Stimulated activated CD4-positive, alpha-beta T cell treated with anti-CD3 and anti-CD28 coated beads, Interleukin-4, amount 100 ng/mL, for 48 hours (primary cell): ENCODE measurements around the gene CHD5.
"Not testable (repeated sequence)": the region's sequence is repeated elsewhere in the genome, so short reads cannot be mapped to it uniquely, and the experiment has no call there.

Experiments
- DNase-seq, 2 donors: peaks; one replicate each; pipeline ENCODE4 v3.0.0-alpha.2; 2020; ENCODE audit warnings: low read depth in 2 of 2

Gene CHD5

DNA sequence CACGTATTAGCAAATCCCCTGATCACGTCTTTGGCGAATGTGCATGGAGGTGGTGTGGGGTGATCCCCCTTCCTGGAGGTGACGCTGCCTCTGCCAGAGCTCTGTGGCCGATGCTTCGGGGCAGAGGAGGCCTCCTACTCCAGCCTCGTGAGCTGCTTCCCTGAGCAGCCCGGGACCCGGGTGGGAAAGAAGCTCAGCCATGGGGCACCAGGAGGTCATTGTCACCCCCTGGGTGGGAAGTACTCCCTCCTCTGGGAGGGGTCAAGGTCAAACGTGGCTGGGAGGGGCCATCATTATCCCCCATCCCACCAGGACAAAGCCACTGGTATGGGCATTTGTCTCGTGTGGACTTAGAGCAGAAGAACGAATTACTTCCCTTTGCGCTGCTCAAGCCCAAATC, 93.8 kb downstream of the CHD5 start:
- no peak for DNase-seq

DNA sequence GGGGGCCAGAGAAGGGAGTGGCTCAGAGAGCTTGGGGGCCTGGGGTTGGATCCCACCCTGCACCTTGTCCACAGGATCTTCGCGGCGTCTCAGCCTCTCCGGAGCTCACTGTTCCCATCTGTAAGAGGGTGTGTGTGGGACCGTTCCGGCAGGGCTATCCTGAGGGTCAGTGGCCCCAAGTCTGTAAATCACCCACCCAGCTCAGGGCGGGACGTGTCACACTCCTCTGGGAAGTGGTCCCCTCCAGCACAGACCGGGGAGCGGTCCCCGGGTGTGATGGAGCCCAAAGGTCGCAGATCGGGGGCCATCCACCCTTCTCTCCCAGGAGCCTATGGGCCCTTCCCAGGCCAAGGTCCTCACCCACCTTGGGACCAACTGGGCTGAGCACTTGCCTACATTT, 94.5 kb downstream of the CHD5 start:
- no peak for DNase-seq

DNA sequence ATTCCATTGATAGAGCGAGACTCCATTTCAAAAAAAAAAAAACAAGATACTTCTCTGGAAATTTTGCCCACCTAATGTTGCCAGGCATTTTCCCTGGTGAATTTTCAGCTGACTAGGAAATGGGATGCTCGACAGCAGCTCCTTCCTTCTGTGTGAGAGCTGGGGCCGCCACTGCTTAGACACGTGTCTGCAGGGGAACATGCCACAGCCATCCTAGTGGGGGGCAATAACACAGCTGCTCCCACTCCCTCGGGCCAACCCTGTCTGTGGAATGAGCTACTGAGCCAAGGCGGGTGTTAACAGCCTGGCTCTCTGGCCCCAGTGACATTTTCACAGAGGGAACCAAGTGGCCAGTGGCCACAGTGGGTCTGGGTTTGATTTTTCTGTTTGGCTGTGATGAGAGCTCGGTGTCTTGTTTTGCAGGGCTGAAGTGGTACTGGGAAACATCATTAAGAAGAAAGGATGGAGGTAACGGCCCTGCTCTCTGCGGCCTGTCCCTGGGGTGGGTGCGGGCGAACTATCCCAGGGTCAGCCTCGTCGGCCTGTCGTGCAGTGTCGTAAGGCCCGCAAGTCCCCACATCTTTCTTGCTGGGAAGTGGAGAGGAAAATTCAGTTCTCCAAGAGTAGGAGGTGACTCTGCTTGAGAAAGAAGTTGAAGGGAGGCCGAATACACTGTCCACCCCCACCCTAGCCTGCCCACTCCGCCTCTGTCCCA, 95.2 kb downstream of the CHD5 start:
- no peak for DNase-seq

DNA sequence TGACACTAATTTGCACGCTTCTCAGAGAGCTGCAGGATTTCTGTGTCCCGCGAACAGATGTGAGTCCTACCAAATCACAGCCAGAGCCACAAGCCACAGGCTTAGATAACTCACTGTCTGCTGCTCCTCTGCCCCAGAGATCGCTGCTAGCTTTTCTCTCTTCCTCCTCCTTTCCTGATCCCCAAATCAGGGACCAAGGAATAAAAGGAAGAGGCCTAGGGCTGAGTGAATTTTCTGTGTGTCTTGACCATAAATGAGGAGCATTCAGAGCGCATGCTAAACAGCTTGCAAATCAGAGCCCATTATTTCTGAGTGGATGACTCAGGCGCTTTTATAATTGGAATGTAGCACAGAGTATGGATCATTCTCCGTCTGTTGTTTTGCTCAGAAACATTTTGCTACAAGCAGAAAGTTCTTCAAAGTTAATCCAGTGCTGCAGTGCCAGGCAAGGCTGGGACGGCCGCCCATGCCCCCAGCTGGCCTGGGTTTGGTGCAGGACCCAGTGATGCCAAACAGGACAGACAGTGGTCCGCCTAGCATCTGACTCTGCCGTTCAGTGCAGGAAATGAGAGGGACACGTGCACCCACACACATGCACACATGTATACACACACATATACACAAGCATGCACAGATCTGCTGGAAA, 96.2 kb downstream of the CHD5 start:
- no peak for DNase-seq

DNA sequence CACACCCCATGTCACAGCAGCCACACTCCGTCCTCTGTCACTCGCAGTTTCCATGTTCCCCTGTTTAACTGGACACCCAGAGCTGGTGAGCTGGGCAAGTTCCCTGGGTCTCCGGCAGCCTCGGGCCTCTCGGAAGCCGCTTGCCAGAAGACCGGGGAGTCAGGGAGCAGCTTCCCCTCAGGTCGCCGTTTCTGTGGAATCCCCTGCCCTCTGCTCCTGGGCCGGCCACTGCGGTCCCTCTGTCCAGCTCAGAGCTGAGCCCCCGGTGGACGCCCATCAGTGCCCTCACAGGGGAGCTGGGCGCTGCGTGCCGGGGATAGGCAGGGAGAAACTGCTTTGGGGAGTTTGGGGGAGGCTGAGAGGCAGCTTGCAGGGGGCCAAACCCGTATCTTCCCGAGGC, 96.7 kb downstream of the CHD5 start:
- DNase-seq: no peak

DNA sequence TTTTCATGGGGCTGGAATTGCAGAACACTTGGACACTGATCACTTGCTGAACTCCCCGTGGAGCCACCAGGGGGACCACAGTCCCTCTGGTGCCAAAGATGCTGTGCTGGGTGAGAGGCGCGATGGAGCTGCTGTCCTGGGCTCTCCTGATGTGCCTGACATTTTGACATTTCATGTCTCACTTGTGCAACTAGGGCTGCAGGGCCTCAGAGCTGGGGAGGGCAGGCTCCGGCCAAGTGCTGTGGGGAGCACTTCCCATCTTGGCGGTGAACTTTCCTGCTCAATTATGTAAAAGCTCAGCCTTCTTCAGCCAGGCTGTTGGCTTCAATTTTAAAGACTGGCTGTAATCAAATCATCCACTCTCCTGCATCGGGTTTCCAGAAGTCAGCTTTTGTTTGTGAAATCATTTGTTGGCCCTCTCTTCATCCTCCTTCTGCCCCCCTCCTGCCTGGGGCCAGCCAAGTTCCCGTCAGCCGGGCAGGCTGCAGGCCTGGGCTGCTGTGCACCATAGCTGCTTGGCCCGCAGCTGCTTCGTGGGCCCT, 97.6 kb downstream of the CHD5 start:
- DNase-seq: no peak

DNA sequence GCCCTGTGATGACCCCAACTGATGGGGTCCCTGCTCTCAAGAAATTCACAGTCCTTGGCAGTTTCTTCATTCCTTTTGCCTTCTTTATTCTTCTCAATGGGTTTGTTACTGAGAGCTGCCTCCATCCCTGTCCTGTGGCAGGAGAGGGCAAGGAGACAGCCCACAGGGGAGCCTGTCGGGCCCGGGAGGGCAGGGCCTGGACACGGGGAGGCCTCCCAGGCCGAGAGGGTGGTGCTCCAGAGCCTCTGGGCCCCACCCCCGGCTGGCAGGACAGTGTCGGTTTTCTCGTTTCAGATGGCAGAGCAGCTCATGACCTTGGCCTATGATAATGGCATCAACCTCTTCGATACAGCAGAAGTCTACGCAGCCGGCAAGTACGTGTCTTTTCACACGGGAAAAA, 98.2 kb downstream of the CHD5 start:
- DNase-seq: no peak

DNA sequence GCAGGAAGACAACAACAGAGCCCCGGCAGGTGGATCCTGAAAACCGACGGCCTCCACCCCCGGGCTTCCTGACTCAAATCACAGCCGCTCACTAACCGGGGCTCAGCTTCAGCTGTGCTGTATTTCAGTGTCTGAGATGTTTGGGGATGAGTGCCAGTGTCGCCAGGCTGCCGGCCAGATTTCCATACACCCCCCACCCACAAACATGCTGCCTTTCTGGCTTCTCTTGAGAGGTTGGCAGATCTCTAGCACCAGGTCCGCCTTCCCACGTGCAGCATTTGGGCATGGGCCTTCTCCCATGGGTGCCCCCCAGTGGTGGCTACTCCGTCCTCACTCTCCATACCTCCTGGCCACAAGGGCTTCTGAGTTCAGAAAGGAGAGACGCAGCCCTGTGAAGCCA, 99.7 kb downstream of the CHD5 start:
- no peak for DNase-seq

DNA sequence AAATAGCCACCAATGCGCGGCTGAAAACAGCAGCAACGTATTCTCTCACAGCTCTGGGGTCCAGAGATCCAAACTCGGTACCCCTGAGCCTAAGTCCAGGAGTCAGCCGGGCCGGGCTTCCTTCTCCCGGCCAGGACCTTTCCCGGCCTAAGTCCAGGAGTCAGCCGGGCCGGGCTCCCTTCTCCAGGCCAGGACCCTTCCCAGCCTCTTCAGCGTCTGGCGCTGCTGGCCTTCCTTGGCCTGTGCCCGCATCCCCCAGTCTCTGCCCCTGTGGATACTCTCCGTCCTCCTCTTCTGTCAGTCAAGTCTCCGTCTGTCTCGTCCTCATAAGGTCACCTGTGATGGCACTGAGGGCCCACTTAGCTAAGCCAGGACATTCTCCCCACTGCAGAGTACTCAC, 102.2 kb downstream of the CHD5 start:
- DNase-seq: no peak

DNA sequence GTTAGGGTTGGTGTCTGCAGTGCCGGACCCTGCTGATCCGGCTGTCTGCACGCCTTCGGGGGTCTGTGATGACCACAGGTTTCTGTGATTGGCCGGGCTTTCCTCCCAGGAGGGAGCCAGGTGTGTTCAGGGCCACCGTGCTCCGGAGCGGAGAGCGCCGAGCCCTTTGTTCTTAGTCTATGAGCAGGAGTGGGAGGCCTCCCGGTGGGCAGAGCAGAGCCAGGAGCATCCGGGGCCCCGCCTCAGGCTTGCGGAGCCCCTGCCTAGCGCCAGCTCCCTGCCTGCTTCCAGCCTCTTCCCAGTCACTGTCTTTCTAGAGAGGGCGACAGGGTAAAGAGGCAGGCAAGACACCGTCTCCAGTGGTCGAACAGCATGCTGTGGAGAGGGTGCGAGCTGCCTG, 102.6 kb downstream of the CHD5 start:
- no peak for DNase-seq

DNA sequence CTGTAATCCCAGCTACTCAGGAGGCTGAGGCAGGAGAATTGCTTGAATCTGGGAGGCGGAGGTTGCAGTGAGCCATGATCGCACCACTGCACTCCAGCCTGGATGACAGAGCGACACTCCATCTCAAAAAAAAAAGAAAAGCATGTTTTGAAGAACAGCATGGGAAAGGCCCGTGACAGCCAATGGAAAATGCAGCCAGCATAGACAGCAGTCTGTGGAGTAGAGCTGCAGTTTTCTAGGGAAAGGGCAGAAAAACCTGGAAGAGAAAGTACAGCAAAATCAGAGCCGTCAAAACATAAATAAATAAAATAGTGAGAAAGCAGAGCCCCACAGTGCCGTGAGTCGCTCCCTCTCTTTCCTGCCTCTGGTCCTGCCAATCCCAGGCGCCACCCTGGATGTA, 103.1 kb downstream of the CHD5 start:
- DNase-seq: not testable (repeated sequence)

DNA sequence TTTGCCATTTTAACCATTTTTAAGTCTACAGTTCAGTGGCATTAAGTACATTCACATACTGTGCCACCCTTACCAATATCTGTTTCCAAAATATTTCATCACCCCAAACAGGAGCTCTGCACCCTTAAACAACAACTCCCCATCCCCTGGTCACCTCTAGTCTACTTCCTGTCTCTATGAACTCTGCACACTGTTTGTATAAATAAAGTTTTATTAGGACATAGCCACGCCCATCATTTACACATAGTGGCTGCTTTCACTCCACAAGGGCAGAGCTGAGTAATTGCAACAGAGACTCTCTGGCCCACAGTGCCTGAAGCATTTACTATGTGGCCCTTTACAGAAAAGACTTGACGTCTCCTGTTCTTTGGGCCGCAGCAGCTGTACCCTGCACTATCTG, 104.4 kb downstream of the CHD5 start:
- DNase-seq: no peak

DNA sequence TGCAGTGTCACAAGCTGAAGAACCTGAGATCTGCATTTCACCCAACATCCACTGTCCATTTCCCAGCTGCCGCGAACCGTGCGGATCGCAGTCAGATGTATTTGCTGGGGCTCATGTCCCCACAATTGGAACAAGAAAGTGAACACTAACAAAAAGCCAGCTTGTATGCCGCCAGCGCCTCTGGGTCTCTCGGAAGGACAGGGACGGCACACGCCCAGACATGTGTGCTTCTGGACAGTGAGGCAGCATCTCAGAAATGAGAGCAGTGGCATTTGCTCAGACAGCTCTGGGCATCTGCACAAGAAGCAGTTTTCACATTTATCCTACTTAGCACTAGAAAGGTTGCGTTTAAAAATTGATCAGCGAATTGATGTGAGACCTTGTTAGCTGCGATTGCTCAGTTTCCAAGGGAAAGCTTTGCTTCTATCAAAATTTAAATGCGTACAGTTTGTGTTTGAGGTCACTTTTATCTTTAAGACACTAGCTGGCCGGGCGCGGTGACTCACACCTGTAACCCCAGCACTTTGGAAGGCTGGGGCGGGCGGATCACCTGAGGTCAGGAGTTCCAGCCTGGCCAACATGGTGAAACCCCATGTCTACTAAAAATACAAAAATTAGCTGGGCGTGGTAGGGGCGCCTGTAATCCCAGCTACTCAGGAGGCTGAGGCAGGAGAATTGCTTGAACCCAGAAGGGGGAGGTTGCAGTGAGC, 105.8 kb downstream of the CHD5 start:
- no peak for DNase-seq

DNA sequence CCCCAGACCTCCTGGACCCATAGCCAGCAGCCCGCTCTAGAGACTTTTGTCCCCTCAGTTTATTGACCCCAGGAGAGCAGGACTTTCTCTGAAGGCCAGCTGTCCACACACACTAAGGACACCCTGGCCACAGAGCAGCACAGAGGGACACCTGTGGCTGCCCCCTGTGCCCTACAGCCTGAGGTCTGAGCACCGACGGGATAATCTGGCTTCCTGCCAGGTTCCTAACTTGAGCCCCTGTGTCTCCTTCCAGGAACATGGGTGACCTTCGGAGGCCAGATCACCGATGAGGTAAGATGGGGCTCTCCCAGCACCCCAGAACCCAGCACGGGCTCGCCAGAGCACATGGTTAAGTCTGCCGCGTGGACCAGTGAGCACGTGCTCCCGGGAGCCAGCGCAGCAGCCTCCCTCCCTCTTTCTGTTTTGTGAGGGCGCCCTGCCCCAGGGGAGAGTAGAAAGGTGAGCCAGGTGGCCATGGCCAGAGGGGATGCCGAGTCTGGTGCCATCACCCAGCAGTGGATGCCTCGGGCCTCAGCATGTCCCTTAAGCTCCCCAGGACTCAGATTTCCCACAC, 106.6 kb downstream of the CHD5 start:
- no peak for DNase-seq

DNA sequence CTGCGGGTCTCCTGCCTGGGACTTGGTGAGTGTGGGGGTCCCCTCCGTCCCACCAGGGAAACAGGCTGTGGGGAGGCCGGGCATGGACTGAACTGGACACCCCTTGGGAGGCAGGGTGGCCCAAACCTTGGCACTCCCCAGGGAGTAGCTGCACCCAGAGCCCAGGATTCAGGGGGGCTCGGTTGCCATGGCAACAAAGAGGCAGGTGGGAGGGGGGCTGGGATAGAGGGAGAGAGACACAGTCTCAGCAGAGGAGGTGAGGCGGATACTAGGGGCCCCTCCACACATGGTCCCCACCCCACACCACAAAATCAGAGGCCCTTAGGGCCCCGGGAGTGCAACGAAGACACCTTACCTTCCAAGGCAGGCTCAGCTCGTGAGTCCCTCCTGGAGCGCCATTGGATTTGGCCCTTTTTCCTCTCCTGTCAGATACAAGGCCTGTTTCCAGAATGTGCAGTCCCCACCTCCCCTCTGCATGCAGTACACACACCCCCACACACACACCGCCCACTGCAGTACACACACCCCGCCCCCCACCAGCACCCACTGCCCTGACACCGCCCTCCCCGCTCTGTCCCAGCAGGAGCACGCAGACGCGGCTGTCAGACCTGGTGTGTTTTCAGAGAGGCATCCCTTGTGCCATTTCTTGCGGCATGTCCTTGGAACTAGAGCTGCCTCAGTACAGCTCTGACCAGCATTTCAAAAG, 107.2 kb downstream of the CHD5 start:
- no peak for DNase-seq

DNA sequence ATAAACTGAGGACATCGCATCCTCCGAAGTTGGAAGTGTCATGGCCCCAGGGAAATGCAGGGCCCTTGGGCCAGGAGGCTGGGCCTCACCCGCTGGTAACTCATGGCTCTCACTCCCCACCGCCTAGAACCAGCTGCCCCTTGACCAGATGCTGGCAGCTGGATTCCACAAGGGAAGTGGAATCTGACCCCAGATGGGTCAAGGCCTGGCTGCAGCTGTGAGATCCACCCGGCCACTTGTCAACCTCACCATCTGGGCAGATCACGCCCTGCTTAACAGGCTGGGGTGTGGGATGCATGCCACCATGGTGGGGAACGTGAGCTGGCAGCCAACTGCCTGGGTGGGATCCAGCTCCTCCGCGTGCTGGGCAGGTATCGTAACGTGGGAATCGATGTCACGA, 108.9 kb downstream of the CHD5 start:
- DNase-seq: no peak

DNA sequence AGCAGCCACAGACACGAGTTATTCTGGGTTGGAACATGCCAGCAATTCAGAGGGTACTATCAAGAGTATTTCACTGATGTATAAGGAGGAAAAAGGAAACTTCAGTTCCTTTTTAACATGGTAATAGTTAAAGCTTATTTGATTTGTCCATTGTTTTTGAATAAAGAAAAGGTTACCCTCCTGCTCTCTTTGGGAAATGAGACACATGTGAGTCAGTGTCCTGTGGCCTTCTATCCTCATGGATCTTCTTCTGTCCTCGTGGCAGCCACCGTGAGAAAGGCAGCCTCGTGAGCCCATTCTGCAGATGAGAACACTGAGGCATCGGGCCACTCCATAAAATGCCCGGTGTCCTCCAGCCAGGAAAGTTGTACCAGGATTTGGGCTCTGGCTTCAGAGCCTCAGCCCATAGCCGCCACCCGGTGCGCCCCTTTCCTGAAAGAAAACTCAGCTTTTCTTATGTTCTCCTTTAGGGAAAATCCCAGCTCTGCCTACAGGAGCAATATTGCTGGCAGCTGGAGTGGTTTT, 109.6 kb downstream of the CHD5 start:
- no peak for DNase-seq

DNA sequence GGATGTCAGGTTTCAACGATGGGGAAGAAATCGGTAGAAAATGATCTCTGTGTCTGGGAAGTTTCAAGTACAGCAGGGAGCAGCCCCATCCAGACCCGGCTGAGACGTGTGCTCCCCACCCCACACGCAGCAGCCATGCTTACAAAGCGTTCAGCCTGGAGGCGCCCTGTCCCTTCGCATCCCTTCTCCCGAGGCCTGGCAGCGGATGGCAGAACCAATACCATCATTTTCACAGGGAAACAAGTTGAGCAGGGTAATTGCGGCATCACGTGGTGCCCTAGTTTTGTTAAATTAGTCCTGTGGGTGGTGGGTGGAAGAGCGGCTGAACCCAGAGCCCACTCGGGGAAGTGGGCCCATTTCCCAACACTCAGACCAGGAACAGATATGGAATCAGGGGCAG, 110.5 kb downstream of the CHD5 start:
- no peak for DNase-seq

DNA sequence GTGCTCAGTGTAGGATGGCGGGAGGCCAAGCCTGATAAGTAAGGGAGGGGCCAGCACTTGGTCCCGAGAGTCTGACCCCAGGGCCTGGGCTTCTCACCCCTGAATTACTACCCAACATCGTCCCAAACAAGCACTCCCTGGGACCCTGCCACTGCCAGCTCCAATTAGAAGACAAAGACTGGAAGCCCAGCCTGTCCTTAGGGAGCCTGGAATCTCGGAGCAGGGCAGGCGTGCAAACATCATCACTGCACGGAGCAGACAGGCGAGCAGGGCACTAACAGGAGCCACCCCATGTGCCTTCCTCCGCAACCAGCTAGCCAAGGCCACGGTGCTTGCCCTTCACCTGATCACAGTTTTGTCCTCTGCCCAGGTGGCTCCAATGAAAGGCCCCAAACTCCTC, 111.2 kb downstream of the CHD5 start:
- no peak for DNase-seq

DNA sequence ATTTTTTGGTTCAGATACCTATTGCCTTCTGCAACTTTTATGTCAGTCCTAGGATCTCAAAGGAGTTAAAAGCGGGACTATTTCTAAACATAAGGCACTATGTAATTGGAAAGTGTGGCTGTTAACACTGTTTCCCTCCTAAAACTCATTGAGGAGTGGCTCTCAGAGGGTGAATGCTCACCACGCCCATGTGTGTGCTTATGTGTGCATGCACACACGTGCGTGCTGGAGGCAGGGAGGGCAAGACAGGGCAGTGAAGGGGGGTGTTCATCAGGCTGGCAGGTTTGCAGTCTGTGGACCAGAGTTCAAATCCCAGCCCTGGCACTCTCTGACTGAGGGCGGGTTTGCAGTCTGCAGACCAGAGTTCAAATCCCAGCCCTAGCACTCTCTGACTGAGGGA, 112.0 kb downstream of the CHD5 start:
- DNase-seq: no peak

DNA sequence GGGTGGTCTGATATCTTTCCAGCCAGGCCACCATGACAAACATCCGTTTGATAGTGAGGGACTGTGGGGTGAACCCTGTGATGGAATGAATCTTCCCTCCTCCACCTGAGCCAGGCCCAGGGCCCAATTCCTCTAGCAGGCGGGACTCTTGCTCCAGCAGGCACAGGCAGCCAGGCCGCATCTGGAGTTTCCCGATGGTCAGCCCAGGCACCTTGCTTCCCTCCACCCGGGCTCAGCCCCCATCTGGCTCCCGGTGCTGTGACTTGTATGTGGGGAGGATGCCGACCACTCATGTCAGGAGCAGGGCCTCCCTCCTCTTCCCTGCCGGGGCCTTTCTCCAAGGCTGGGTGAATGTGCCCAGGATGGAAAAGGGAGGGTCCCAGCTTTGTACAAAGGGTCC, 113.4 kb downstream of the CHD5 start:
- no peak for DNase-seq
